SH-SY5Y (cell line): ENCODE measurements around the gene MLF2.

ENCODE experiments used
- GATA2 ChIP-seq: IDR thresholded peaks from 2 replicates; pipeline ENCODE4 v1.6.1; 2011; ENCODE audit warnings: mild to moderate bottlenecking, low read depth, low read length
- GATA3 ChIP-seq: IDR thresholded peaks from 2 replicates; pipeline ENCODE4 v1.6.1; 2011; ENCODE audit warnings: low read depth, mild to moderate bottlenecking, low read length, moderate library complexity

DNA sequence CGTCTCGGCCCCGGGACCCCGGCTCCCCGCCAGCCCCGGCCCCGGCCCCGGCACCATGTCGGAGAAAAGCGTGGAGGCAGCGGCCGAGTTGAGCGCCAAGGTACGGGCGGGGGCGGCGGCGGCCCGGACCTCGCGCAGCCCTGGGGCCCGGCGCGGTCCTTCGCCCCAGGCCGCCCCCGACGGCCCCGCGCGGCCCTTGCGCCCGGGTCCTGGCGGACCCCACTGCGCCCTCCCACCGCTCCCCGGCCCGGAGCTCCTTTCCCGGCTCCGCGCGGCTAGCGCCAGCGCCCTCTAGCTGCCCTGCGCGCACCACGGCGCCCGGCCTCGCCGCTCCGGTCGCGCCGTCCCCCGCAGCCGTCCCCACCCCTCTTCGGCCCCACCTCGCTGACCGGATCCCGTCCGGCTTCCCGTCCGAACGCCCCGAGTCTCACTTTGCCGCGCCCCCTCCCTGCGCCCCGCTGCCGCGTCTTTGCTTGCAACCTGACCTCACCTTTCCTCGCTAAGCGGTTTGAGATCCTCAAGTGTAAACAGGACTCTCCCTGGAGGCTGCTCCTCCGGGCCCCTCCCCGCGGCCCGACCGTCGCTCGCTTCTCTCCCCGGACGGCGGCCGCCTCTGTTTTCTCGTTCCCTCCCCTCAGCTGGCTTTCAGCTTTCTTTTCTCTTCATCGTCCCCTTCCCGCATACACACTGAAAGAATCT lies 13.9 kb upstream of the MLF2 start:
- TF ChIP-seq GATA3 (no peak), GATA2 (no peak)
